ENCODE measurements around the gene LRRC71.

Gene LRRC71

DNA sequence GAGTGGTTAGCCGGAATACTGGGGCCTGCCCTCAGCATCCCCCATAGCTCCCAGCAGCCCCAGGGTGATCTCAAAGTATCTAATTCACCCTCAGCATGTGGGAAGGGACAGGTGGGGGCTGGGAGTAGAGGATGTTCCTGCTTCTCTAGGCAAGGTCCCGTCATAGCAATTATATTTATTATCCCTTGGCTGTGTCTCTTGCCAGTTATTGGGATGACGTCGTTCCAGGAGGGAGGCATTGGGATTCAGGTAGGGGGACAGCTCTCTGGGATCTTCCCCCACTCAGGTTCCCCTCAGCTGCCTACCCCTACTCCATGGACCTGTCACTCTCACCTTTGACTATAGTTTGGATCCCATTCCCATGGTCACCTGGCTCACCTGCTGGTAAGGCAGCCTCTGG lies 38.8 kb upstream of the LRRC71 start:
- Histone ChIP-seq H3K4me3 (ENCODE audit: low read length in 2 of 2) (no peak overlapping the region), H3K36me3 (ENCODE audit: control insufficient read depth in 2 of 2, insufficient read depth in 2 of 2, low read length in 2 of 2) (no peaks in the 10 kb centered on the region), H3K9me3 (ENCODE audit: control insufficient read depth in 2 of 2, low read length in 2 of 2) (no peaks in the 10 kb centered on the region), H3K4me1 (ENCODE audit: control insufficient read depth, insufficient read depth, low read length) (no peaks in the 10 kb centered on the region), H3K27me3 (ENCODE audit: control insufficient read depth in 1 of 2, insufficient read depth in 2 of 2, low read length in 2 of 2) (peaks cover 24 to 25% of the 10 kb centered on the region in 2 donors), H3K27ac (ENCODE audit: low read length) (no peak overlapping the region), H3K9ac (ENCODE audit: low read length in 2 of 2) (no peak overlapping the region)

DNA sequence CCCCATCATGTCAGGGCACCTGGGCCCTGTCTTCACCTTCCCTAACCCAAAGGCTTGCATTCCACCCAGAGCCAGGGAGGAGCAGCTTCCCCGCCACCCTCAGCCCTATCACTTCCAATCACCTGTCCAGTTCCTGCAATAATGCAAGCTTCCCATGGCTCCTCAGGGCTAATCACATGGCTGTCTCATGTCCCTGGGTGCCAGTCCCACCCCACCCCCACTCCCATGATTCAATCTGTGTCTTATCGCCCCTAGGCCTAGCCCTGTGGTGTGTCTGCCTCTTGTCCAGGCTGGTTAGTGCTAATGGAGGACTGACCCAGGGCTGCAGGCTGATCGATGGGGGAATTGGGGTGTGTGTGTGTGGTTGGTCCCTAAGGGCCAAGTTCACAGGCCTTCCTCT lies 37.9 kb upstream of the LRRC71 start:
- no peak overlapping the region for H3K27ac ChIP-seq (ENCODE audit: low read length)
- peaks cover 21 to 27% of the 10 kb centered on the region in 2 donors for H3K27me3 ChIP-seq (ENCODE audit: control insufficient read depth in 1 of 2, insufficient read depth in 2 of 2, low read length in 2 of 2)
- H3K36me3 ChIP-seq (ENCODE audit: control insufficient read depth in 2 of 2, insufficient read depth in 2 of 2, low read length in 2 of 2) = no peaks in the 10 kb centered on the region
- no peak overlapping the region for H3K9ac ChIP-seq (ENCODE audit: low read length in 2 of 2)
- no peaks in the 10 kb centered on the region for H3K9me3 ChIP-seq (ENCODE audit: control insufficient read depth in 2 of 2, low read length in 2 of 2)
- no peak overlapping the region for H3K4me3 ChIP-seq (ENCODE audit: low read length in 2 of 2)
- H3K4me1 ChIP-seq (ENCODE audit: control insufficient read depth, insufficient read depth, low read length) = no peaks in the 10 kb centered on the region

DNA sequence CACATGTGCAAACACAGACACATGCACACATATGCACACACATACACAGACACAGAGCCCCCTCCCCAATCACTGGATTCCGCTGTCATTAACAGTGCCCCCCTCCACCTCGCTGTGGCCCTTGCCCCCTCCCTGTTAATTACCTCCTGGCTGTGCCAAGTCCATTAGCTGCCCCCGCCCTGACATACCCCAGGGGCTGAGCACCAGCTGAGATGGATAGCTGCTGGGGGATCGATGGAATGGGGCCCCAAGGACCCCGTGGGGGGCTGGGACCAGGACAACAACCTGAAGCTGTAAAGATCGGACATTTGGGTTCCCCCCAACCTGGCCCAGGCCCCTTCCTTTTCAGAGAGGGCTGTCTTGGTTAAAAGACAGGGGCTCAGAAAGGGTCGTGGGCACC lies 36.5 kb upstream of the LRRC71 start:
- Histone ChIP-seq H3K9ac (ENCODE audit: low read length in 2 of 2) (no peak overlapping the region), H3K9me3 (ENCODE audit: control insufficient read depth in 2 of 2, low read length in 2 of 2) (no peaks in the 10 kb centered on the region), H3K36me3 (ENCODE audit: control insufficient read depth in 2 of 2, insufficient read depth in 2 of 2, low read length in 2 of 2) (no peaks in the 10 kb centered on the region), H3K27me3 (ENCODE audit: control insufficient read depth in 1 of 2, insufficient read depth in 2 of 2, low read length in 2 of 2) (peaks cover 19 to 31% of the 10 kb centered on the region in 2 donors), H3K4me3 (ENCODE audit: low read length in 2 of 2) (no peak overlapping the region), H3K27ac (ENCODE audit: low read length) (no peak overlapping the region), H3K4me1 (ENCODE audit: control insufficient read depth, insufficient read depth, low read length) (no peaks in the 10 kb centered on the region)

DNA sequence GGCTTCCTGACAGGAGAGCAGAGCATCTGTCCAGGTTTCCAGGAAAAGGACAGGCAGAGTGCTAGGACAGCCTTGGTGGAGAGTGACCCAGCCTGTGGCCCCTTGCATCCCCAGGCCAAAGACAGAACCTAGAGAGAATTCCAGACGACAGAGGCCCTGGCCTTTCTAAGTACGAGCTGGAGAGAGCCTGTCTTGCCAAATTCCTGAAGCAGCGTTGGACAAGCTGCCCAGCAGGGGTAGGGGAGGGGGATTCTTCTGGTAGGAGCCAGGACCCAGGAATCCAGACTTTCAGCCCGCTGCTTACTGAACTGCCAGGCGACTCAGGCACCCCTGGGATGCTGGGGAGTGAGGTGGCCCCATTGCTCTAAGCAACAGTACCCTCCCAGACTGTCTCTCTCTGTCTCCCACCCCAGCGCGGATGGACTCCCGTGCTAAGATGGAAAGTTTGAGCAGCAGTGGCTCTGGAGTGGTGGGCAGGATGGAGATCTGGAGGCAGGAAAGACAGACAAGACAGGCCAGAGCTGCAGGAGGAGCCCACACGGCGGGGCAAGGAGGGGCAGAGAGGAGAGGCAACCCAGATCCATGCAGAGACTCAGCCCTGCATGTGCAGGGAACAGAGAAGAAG lies 35.8 kb upstream of the LRRC71 start:
- Histone ChIP-seq H3K27ac (ENCODE audit: low read length) (no peak overlapping the region), H3K4me1 (ENCODE audit: control insufficient read depth, insufficient read depth, low read length) (no peaks in the 10 kb centered on the region), H3K27me3 (ENCODE audit: control insufficient read depth in 1 of 2, insufficient read depth in 2 of 2, low read length in 2 of 2) (peaks cover 19 to 31% of the 10 kb centered on the region in 2 donors), H3K4me3 (ENCODE audit: low read length in 2 of 2) (no peak overlapping the region), H3K9me3 (ENCODE audit: control insufficient read depth in 2 of 2, low read length in 2 of 2) (no peaks in the 10 kb centered on the region), H3K36me3 (ENCODE audit: control insufficient read depth in 2 of 2, insufficient read depth in 2 of 2, low read length in 2 of 2) (no peaks in the 10 kb centered on the region), H3K9ac (ENCODE audit: low read length in 2 of 2) (no peak overlapping the region)

DNA sequence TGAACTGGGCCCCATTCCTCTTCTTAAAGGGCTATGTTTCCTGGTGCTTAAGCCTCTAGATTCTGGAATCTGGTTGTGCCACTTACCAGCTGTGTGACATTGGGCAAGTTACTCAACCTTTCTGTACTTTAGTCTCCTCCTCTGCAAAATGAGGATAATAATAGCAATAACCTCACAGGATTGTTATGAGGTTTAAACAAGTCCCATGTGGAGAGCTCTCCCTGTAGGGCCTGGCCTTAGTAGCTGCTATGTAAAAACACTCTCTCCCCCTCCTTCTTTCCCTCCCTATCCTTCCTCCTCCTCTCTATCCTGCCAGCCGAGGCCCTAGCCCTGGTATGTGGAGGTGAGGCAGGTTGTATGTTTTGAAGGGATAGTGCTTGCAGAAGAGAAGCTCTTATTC lies 35.1 kb upstream of the LRRC71 start:
- Histone ChIP-seq H3K36me3 (ENCODE audit: control insufficient read depth in 2 of 2, insufficient read depth in 2 of 2, low read length in 2 of 2) (no peaks in the 10 kb centered on the region), H3K4me1 (ENCODE audit: control insufficient read depth, insufficient read depth, low read length) (no peaks in the 10 kb centered on the region), H3K9ac (ENCODE audit: low read length in 2 of 2) (no peak overlapping the region), H3K9me3 (ENCODE audit: control insufficient read depth in 2 of 2, low read length in 2 of 2) (no peaks in the 10 kb centered on the region), H3K27me3 (ENCODE audit: control insufficient read depth in 1 of 2, insufficient read depth in 2 of 2, low read length in 2 of 2) (peaks cover 19 to 31% of the 10 kb centered on the region in 2 donors), H3K4me3 (ENCODE audit: low read length in 2 of 2) (no peak overlapping the region), H3K27ac (ENCODE audit: low read length) (no peak overlapping the region)

DNA sequence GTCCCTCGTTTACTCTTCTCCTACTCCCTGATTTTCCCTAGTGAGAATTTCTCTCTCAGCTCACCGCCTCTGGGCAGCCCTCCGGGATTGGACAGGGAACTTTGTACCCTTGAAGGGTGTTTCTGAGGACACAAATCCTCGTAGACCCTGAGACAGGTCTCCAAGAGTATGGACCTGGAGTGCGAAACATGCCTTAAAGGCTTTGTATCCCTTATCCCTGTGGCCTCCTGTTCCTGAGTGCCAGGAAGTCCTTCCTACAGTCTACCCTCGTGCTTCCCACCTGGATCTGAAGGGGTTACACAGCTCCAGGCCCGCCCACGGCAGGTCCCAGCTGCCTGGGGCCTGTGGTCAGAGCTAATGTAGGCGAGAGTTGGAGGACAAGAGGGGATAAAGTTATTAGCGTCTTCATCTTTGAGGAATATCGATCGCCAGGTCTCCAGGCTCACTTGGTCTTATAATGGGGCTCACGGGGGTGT lies 34.5 kb upstream of the LRRC71 start:
- H3K27ac ChIP-seq (ENCODE audit: low read length) = no peak overlapping the region
- peaks cover 19 to 31% of the 10 kb centered on the region in 2 donors for H3K27me3 ChIP-seq (ENCODE audit: control insufficient read depth in 1 of 2, insufficient read depth in 2 of 2, low read length in 2 of 2)
- H3K4me1 ChIP-seq (ENCODE audit: control insufficient read depth, insufficient read depth, low read length) = no peaks in the 10 kb centered on the region
- no peaks in the 10 kb centered on the region for H3K9me3 ChIP-seq (ENCODE audit: control insufficient read depth in 2 of 2, low read length in 2 of 2)
- no peak overlapping the region for H3K4me3 ChIP-seq (ENCODE audit: low read length in 2 of 2)
- no peak overlapping the region for H3K9ac ChIP-seq (ENCODE audit: low read length in 2 of 2)
- H3K36me3 ChIP-seq (ENCODE audit: control insufficient read depth in 2 of 2, insufficient read depth in 2 of 2, low read length in 2 of 2) = no peaks in the 10 kb centered on the region

DNA sequence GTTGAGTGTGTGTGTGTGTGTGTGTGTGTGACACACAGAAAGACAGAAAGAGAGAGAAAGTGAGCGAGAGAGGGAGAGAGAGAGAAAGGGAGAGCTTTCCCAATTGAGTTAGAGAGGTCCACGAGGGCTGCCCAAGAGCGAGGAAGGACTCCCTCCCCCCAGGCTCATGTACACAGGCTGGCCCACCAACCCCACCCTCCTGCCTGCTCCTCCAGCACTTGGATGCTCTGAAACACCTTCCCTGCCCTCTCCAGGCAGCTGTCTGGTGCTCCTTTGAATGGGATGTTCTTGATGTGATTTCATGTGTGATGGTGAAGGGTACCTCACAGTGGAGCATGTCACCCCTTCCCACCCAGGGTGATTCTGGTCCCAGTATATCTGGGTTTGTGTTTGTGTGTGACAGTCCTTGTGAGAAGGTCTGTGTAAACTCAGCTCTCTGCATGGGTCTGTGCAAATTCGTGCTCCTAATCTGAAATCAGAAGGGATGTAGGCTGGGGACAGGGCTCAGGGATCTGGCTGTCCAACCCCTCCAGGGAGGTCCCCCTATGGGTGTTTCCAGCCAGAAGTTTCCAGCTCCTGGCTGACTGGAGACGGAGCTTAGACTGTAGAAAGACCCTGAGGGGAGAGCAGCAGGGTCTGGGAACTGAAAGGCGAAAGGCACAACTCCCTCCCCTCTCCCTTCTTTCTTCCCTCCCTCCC lies 33.7 kb upstream of the LRRC71 start:
- no peaks in the 10 kb centered on the region for H3K9me3 ChIP-seq (ENCODE audit: control insufficient read depth in 2 of 2, low read length in 2 of 2)
- H3K4me3 ChIP-seq (ENCODE audit: low read length in 2 of 2) = no peak overlapping the region

DNA sequence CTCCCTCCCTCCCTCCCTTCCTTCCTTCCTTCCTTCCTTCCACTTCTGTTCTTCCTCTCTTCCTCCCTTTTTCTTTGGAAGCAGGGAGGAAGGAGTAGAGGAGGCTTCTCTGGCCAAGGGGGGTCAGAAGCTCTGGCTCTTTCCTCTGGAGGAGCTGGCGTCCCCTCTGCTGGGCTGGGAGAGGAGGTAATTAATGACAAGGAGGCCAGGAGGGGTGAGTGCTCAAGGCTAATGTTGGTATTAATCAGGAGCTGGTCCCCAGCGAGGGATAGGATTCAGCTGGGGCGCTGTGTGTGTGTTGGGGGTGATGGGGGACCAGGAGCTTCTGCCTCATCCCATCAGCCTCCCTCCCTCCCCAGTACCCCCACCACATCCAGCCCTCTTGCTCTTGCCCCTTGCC lies 33.1 kb upstream of the LRRC71 start:
- H3K9ac ChIP-seq (ENCODE audit: low read length in 2 of 2) = no peak overlapping the region

More for the DNA sequence above, 33.7 kb upstream of the LRRC71 start:
- no peak overlapping the region for H3K9ac ChIP-seq (ENCODE audit: low read length in 2 of 2)
- no peaks in the 10 kb centered on the region for H3K36me3 ChIP-seq (ENCODE audit: control insufficient read depth in 2 of 2, insufficient read depth in 2 of 2, low read length in 2 of 2)
- H3K27me3 ChIP-seq (ENCODE audit: control insufficient read depth in 1 of 2, insufficient read depth in 2 of 2, low read length in 2 of 2) = peaks cover 14 to 29% of the 10 kb centered on the region in 2 donors
- no peaks in the 10 kb centered on the region for H3K4me1 ChIP-seq (ENCODE audit: control insufficient read depth, insufficient read depth, low read length)
- no peak overlapping the region for H3K27ac ChIP-seq (ENCODE audit: low read length)

DNA sequence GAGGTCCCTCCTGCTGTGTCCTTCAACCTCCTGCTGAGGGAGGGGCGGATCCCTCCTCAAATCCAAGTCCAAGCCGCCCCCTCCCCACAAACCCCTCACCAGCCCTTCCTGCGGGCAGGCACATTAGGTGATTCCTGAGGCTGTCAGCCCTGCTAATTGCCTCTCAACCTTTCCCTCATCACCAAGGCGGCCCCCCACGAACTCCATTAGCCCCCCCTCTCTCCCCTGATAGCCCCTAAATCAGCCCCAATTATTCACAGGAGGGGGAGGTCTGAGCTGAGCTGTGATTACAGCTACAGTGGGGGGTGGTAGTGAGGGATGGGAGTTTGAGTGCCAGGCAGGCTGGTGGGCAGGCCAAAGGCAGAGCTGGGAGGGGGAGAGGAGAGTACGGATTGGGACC lies 32.7 kb upstream of the LRRC71 start:
- Histone ChIP-seq H3K27me3 (ENCODE audit: control insufficient read depth in 1 of 2, insufficient read depth in 2 of 2, low read length in 2 of 2) (peaks cover 10 to 21% of the 10 kb centered on the region in 2 donors), H3K9me3 (ENCODE audit: control insufficient read depth in 2 of 2, low read length in 2 of 2) (no peaks in the 10 kb centered on the region), H3K9ac (ENCODE audit: low read length in 2 of 2) (no peak overlapping the region), H3K4me1 (ENCODE audit: control insufficient read depth, insufficient read depth, low read length) (peaks cover 6% of the 10 kb centered on the region), H3K36me3 (ENCODE audit: control insufficient read depth in 2 of 2, insufficient read depth in 2 of 2, low read length in 2 of 2) (no peaks in the 10 kb centered on the region), H3K27ac (ENCODE audit: low read length) (no peak overlapping the region), H3K4me3 (ENCODE audit: low read length in 2 of 2) (no peak overlapping the region)

More for the DNA sequence above, 33.1 kb upstream of the LRRC71 start:
- Histone ChIP-seq H3K27me3 (ENCODE audit: control insufficient read depth in 1 of 2, insufficient read depth in 2 of 2, low read length in 2 of 2) (peaks cover 13 to 25% of the 10 kb centered on the region in 2 donors), H3K4me1 (ENCODE audit: control insufficient read depth, insufficient read depth, low read length) (peaks cover 3% of the 10 kb centered on the region), H3K4me3 (ENCODE audit: low read length in 2 of 2) (no peak overlapping the region), H3K9me3 (ENCODE audit: control insufficient read depth in 2 of 2, low read length in 2 of 2) (no peaks in the 10 kb centered on the region), H3K27ac (ENCODE audit: low read length) (no peak overlapping the region), H3K36me3 (ENCODE audit: control insufficient read depth in 2 of 2, insufficient read depth in 2 of 2, low read length in 2 of 2) (no peaks in the 10 kb centered on the region)

DNA sequence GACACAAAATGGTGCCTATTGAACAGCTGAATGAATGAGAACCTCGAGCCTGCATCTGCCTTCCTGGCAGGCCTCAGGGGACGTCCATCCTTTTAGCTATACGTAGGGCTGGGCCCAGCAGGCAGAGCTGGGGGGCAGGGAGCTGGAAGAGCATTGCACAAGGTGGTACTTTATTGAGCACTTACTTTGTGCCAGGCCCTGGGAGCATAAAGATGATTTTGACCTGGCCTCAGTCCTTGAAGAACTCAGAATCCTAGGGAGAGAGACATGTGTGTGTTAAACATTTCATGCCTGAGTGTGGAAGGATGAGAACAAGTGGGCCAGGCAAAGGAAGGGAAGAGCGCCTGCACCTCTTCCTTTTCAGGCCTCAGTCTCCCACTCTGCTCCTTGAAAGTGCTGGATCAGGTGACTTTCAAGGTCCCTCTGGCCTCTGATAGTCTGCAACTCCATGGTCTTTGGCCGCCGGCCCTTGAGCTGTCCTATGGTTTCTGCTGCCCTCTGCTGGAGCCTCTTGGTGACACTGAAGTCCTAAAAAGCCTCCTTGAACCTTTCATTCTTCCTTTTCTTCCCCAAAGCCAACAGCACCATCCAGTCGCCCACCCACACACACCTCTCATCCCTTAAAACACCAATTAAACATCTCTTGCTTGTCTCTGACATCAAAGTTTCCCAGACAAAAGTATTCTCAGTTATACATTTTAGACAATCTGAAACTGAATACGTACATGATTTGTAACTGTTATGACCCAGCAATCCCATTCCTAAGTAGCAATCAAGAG lies 30.4 kb upstream of the LRRC71 start:
- no peak overlapping the region for H3K9ac ChIP-seq (ENCODE audit: low read length in 2 of 2)
- H3K4me1 ChIP-seq (ENCODE audit: control insufficient read depth, insufficient read depth, low read length) = peaks cover 16% of the 10 kb centered on the region
- H3K36me3 ChIP-seq (ENCODE audit: control insufficient read depth in 2 of 2, insufficient read depth in 2 of 2, low read length in 2 of 2) = no peaks in the 10 kb centered on the region
- H3K27me3 ChIP-seq (ENCODE audit: control insufficient read depth in 1 of 2, insufficient read depth in 2 of 2, low read length in 2 of 2) = peaks cover 25 to 30% of the 10 kb centered on the region in 2 donors
- no peaks in the 10 kb centered on the region for H3K9me3 ChIP-seq (ENCODE audit: control insufficient read depth in 2 of 2, low read length in 2 of 2)
- H3K4me3 ChIP-seq (ENCODE audit: low read length in 2 of 2) = no peak overlapping the region
- H3K27ac ChIP-seq (ENCODE audit: low read length) = no peak overlapping the region
